GM12878 (cell line): ENCODE results near the gene RGP1. TPM values are rescaled to one million over a fixed set of nuclear protein-coding genes. Genes with fewer than 3 reads are reported as not detected.

Experiments used
- ATF3 ChIP-seq: IDR thresholded peaks from 2 replicates; pipeline ENCODE4 v1.6.1; 2011; ENCODE audit warnings: low read depth, mild to moderate bottlenecking, low read length, moderate library complexity, borderline replicate concordance; ENCODE audit errors: extremely low read depth
- ATF7 ChIP-seq: fragments of 450-650 bp; IDR thresholded peaks from 2 replicates; pipeline ENCODE4 v1.6.1; 2016; ENCODE audit warnings: low read depth, mild to moderate bottlenecking
- BRCA1 ChIP-seq: IDR thresholded peaks from 2 replicates; pipeline ENCODE4 v1.6.1; 2011; ENCODE audit warnings: low read depth, low read length, improper control_type of control experiment
- CHD1 ChIP-seq: IDR thresholded peaks from 2 replicates; pipeline ENCODE4 v1.6.1; 2012; ENCODE audit warnings: low read depth, low read length, improper control_type of control experiment
- CHD2 ChIP-seq: IDR thresholded peaks from 2 replicates; pipeline ENCODE4 v1.6.1; 2011; ENCODE audit warnings: low read depth, low read length, improper control_type of control experiment, borderline replicate concordance
- CREB1 ChIP-seq: IDR thresholded peaks from 2 replicates; pipeline ENCODE4 v1.6.1; 2012; ENCODE audit warnings: low read depth, mild to moderate bottlenecking, inconsistent platforms
- FOXM1 ChIP-seq: IDR thresholded peaks from 2 replicates; pipeline ENCODE4 v1.6.1; 2012; ENCODE audit warnings: low read depth, mild to moderate bottlenecking, inconsistent platforms, low read length, moderate library complexity
- MYC ChIP-seq: IDR thresholded peaks from 2 replicates; pipeline ENCODE4 v1.6.1; 2011; ENCODE audit warnings: mild to moderate bottlenecking, low read length, moderate library complexity, inconsistent platforms; ENCODE audit not compliant: insufficient read depth, insufficient replicate concordance, insufficient read length, severe bottlenecking
- NRF1 ChIP-seq: conservative IDR thresholded peaks from 2 replicates; pipeline ENCODE4 v1.6.1; 2011; ENCODE audit warnings: mild to moderate bottlenecking, low read depth, low read length, improper control_type of control experiment
- PKNOX1 ChIP-seq: fragments of 450-650 bp; IDR thresholded peaks from 2 replicates; pipeline ENCODE4 v1.6.1; 2016; ENCODE audit warnings: mild to moderate bottlenecking
- POLR2AphosphoS5 ChIP-seq: IDR thresholded peaks from 2 replicates; pipeline ENCODE4 v1.6.1; 2011; ENCODE audit warnings: mild to moderate bottlenecking, low read length, inconsistent platforms
- PRDM15 ChIP-seq: fragments of 450-650 bp; formaldehyde crosslinking; IDR thresholded peaks from 2 replicates; pipeline ENCODE4 v1.4.0; 2020; ENCODE audit warnings: mild to moderate bottlenecking, moderate library complexity
- RAD21 ChIP-seq: IDR thresholded peaks from 2 replicates; pipeline ENCODE4 v1.6.1; 2011; ENCODE audit warnings: mild to moderate bottlenecking, low read depth, low read length, moderate library complexity; ENCODE audit not compliant: insufficient read depth
- RBBP5 ChIP-seq: fragments of 200-600 bp; sonication (generic); conservative IDR thresholded peaks from 2 replicates; pipeline ENCODE4 v1.6.1; 2016
- RCOR1 ChIP-seq: conservative IDR thresholded peaks from 2 replicates; pipeline ENCODE4 v1.6.1; 2012; ENCODE audit warnings: low read depth, low read length, improper control_type of control experiment
- RELA ChIP-seq: fragments of 450-650 bp; IDR thresholded peaks from 2 replicates; pipeline ENCODE4 v1.8.0; 2014; ENCODE audit warnings: borderline replicate concordance; ENCODE audit not compliant: partially characterized antibody
- SMARCA5 ChIP-seq: fragments of 450-650 bp; IDR thresholded peaks from 2 replicates; pipeline ENCODE4 v1.6.1; 2017; ENCODE audit warnings: mild to moderate bottlenecking
- TBL1XR1 ChIP-seq: IDR thresholded peaks from 2 replicates; pipeline ENCODE4 v1.6.1; 2012; ENCODE audit warnings: low read depth, low read length, improper control_type of control experiment
- ZNF592 ChIP-seq: fragments of 450-650 bp; IDR thresholded peaks from 2 replicates; pipeline ENCODE4 v1.6.1; 2017; ENCODE audit warnings: mild to moderate bottlenecking, moderate library complexity
- polyA plus RNA-seq, 11 experiments: library from polyadenylated mRNA; depleted of rRNA in 4 of 11; unstranded in 6 of 11; stranded (reverse) in 5 of 11; fragments of >200 nt; fragmentation: Nextera tagmentation in 4 of 11; fragmentation: Illumina TruSeq in 1 of 11; extraction: Ambion mirVana in 4 of 11; extraction: Trizol in 1 of 11; gene quantifications; 1 replicate in 1 of 11; 2 replicates in 10 of 11; pipeline versions ENCODE4 v1.2.1 to v1.2.3, GENCODE V29; 2011 to 2016; ENCODE audit warnings: inconsistent platforms in 2 of 11, missing spikeins in 2 of 11, low read depth in 1 of 11
- total RNA-seq, 4 experiments: library from RNA; depleted of rRNA in 3 of 4; stranded (reverse); fragments of >200 nt in 3 of 4; fragmentation: Illumina TruSeq in 1 of 4; extraction: Trizol in 1 of 4; gene quantifications; 2 replicates each; pipeline versions ENCODE4 v1.2.1 to v1.2.3, GENCODE V29; 2013 to 2021

The RGP1 gene
- total and polyA plus RNA-seq, 10 of the 15 experiments (the other 5 are each of a cell fraction or from before 2014, with no cell fraction given) = 0.44 to 14.9 (median 7.4) TPM

- TF ChIP-seq PRDM15 (CRISPR knock-in tag) (no peak), CHD1 (no peak), ATF3 (no peak), ZNF592 (no peak), RAD21 (no peak), NRF1 (no peak), ATF7 (peak; percentile 26; the same call in 1 of the 2 replicates), BRCA1 (no peak), PKNOX1 (peak; percentile 86), TBL1XR1 (peak; percentile 63; the same call in 1 of the 2 replicates), POLR2AphosphoS5 (peak; percentile 96), SMARCA5 (no peak), CREB1 (no peak), MYC (no peak), RCOR1 (0 out of 2 replicates have a peak, but pooled peaks have one; percentile 40), RBBP5 (no peak), FOXM1 (no peak), RELA (no peak), CHD2 (peak; percentile 75; the same call in 1 of the 2 replicates)
Observed at GRCh38 chr9:35728041-35728971, 20.8 kb upstream of the RGP1 start (continued).
